Sigmoid colon (tissue), 7 donors: Measurements from ENCODE around the gene RPP40. TPM values are rescaled to one million over a fixed set of nuclear protein-coding genes. Genes with fewer than 3 reads are reported as not detected.
"Not testable (repeated sequence)": the region's sequence is repeated elsewhere in the genome, so short reads cannot be mapped to it uniquely, and the experiment has no call there.

Experiments
- DNase-seq: peaks from one replicate; pipeline ENCODE4 v3.0.0-alpha.2; 2019
- H3K27ac ChIP-seq, 4 donors: fragments of 200-600 bp; sonication (generic); one replicate each; pipeline ENCODE4 v1.5.1; 2016 to 2019; ENCODE audit warnings: mild to moderate bottlenecking in 1 of 4
- H3K27me3 ChIP-seq, 3 donors: fragments of 200-600 bp; sonication (generic); one replicate each; pipeline ENCODE4 v1.5.1; 2019; ENCODE audit warnings: mild to moderate bottlenecking in 1 of 3
- H3K36me3 ChIP-seq, 4 donors: fragments of 200-600 bp; sonication (generic); one replicate each; pipeline ENCODE4 v1.5.1; 2016 to 2019
- H3K4me1 ChIP-seq, 4 donors: fragments of 200-600 bp; sonication (generic); one replicate each; pipeline ENCODE4 v1.5.1; 2017 to 2019
- H3K4me3 ChIP-seq, 4 donors: fragments of 200-600 bp; sonication (generic); one replicate each; pipeline ENCODE4 v1.5.1; 2017 to 2019; ENCODE audit warnings: mild to moderate bottlenecking in 2 of 4, moderate library complexity in 1 of 4
- H3K9me3 ChIP-seq, 4 donors: fragments of 200-600 bp in 3 of 4; sonication (generic) in 3 of 4; one replicate each; pipeline versions ENCODE4 v1.5.1 to v1.6.1; 2013 to 2019
- CTCF ChIP-seq, 4 experiments: fragments of 450-650 bp in 3 of 4; fragments of 200-600 bp in 1 of 4; IDR thresholded peaks; one replicate each; pipeline ENCODE4 v1.5.1; 2016 to 2019; ENCODE audit warnings: antibody characterized with exemption in 4 of 4, mild to moderate bottlenecking in 3 of 4, moderate library complexity in 2 of 4
- EP300 ChIP-seq, 4 donors: sonication (generic); formaldehyde crosslinking; IDR thresholded peaks; one replicate each; pipeline ENCODE4 v1.6.1; 2017; ENCODE audit warnings: antibody characterized with exemption in 4 of 4
- POLR2A ChIP-seq, 2 donors: fragments of 450-650 bp; IDR thresholded peaks; one replicate each; pipeline ENCODE4 v1.6.1; 2016; ENCODE audit warnings: antibody characterized with exemption in 2 of 2, mild to moderate bottlenecking in 2 of 2, moderate library complexity in 2 of 2
- POLR2AphosphoS5 ChIP-seq, 4 donors: sonication (generic); formaldehyde crosslinking; IDR thresholded peaks; one replicate each; pipeline ENCODE4 v1.6.1; 2017; ENCODE audit warnings: antibody characterized with exemption in 4 of 4
- WGBS, 2 donors: extraction: QIAGEN DNeasy Blood & Tissue Kit; methylation state at CpG; one replicate each; pipeline ENCODE4 v1.1.7; 2013; 5-methylcytosine and 5-hydroxymethylcytosine counted together
- intact Hi-C: fragments of 100-400 bp; cut with DNase I; formaldehyde crosslinking; loops from one replicate; pipeline ENCODE4 v1.15.1; 2023
- polyA plus RNA-seq, 3 donors: library from polyadenylated mRNA; stranded (reverse); fragments of 200-250 nt; gene quantifications; one replicate each; pipeline ENCODE4 v1.2.3, GENCODE V29; 2013
- total RNA-seq, 4 donors: library from RNA; depleted of rRNA; stranded (reverse); fragments of >200 nt; gene quantifications; one replicate each; pipeline ENCODE4 v1.1.0, GENCODE V29; 2016
- donor health status: healthy with polysubstance abuse.
- donor health status: Bipolar disorder and iron deficiency.
- donor health status: healthy.

The RPP40 gene
- total and polyA plus RNA-seq, 7 donors, result 4.2 to 9.7 (median 6.5) TPM

DNA sequence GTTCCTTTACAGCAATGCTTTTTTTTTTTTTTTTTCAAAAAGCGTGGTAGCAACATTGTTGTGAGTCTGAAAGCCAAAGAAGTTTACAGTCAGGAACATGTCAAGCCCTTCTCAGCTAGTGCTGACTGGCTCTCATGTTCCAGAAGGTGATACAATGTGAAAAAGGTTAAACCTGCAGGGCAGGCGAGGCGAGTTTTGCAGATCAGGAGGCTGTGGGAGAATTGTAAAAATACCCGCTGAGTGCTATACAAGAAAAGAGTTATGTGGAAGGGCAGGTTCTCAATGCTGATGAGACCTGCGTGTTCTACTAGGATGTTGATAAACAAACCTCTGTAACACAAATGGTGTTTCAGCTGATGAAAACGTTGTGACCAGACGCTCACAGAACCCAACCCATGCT, 30.9 kb upstream of the RPP40 start:
- Histone ChIP-seq H3K4me1 (peaks cover 0 to 5% (median 2%) of the 10 kb centered on the region in 4 donors), H3K4me3 (no peak overlapping the region), H3K27ac (no peak overlapping the region), H3K9me3 (no peaks in the 10 kb centered on the region), H3K36me3 (no peaks in the 10 kb centered on the region), H3K27me3 (no peaks in the 10 kb centered on the region)
- TF ChIP-seq CTCF (IDR thresholded peaks at IDR 0.05), result no peak
- TF ChIP-seq EP300 (IDR thresholded peaks at IDR 0.05), result no peak
- TF ChIP-seq POLR2AphosphoS5 (IDR thresholded peaks at IDR 0.05), result no peak
- no peak for TF ChIP-seq POLR2A (IDR thresholded peaks at IDR 0.05)
- 37 to 70% methylated on average over 7 of the region's 7 CpGs for WGBS, 2 donors
- no peak for DNase-seq
- intact Hi-C loops, result no loop called here

- intact Hi-C loops, result no loop called here
- Histone ChIP-seq H3K4me3 (no peak overlapping the region), H3K4me1 (peaks cover 0 to 5% (median 2%) of the 10 kb centered on the region in 4 donors), H3K27ac (no peak overlapping the region), H3K36me3 (no peaks in the 10 kb centered on the region), H3K27me3 (no peaks in the 10 kb centered on the region), H3K9me3 (no peaks in the 10 kb centered on the region)
- WGBS, 2 donors, result 61 to 72% methylated on average over 7 of the region's 7 CpGs
- no peak for DNase-seq
- TF ChIP-seq POLR2A (IDR thresholded peaks at IDR 0.05) (no peak), POLR2AphosphoS5 (IDR thresholded peaks at IDR 0.05) (no peak), EP300 (IDR thresholded peaks at IDR 0.05) (no peak), CTCF (IDR thresholded peaks at IDR 0.05) (no peak)
These were observed 30.5 kb upstream of the RPP40 start for GRCh38 chr6:5034328-5034727.

DNA sequence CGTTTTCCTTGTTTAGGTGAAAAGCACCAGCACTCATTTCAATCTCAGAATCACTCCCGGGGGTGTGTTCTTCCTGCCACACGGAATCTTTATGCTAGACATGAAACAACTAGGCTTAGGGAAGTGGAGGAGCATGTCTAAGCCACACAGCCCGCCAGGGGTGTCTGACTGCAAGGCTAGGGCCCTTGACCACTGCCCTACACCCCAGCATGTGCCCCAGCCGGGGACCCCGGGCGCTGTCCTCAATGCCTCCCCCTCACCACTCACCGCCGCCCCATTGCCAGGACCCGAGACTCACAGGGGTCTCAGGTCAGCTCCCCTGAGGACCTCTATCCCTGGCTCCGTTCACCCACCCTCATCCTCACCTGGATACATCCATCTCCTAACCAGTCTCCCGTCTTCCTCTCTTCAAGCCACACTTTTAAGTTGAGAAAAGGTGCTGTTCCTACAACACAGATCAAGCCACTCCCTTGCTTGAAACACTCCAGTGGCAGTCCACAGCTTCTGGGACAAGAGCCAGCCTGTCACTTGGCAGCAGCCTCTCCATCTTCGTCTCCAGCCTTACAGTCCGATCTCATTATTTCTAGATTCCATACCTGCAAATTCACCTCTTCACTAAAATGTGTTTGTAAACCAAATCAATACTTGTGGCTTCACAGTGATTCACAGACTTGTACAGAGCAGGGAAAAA, 29.5 kb upstream of the RPP40 start:
- H3K27ac ChIP-seq, DNase-seq, intact Hi-C loops, H3K27me3 ChIP-seq, H3K9me3 ChIP-seq, H3K4me1 ChIP-seq, H3K36me3 ChIP-seq: not testable (repeated sequence)
- 62 to 76% methylated on average over 13 to 14 of the region's 14 CpGs for WGBS, 2 donors
- H3K4me3 ChIP-seq, result peak overlapping the region in 3 of 4 donors; percentile 17 to 29 (median 24)

GRCh38 chr6:5032706-5033105, 28.9 kb upstream of the RPP40 start:
- H3K27me3 ChIP-seq, H3K27ac ChIP-seq, H3K4me1 ChIP-seq, intact Hi-C loops, DNase-seq, H3K9me3 ChIP-seq, H3K36me3 ChIP-seq: not testable (repeated sequence)
- H3K4me3 ChIP-seq, result peak overlapping the region in 3 of 4 donors; percentile 17 to 29 (median 24)
- WGBS, 2 donors, result 17 to 56% methylated on average over 13 of the region's 13 CpGs

- WGBS, 2 donors, result 97 to 98% methylated on average over 6 of the region's 6 CpGs
These were observed 27.3 kb upstream of the RPP40 start for GRCh38 chr6:5031150-5031549.

More at GRCh38 chr6:5031150-5031549, 27.3 kb upstream of the RPP40 start:
- no peak overlapping the region for H3K27ac ChIP-seq
- no peaks in the 10 kb centered on the region for H3K9me3 ChIP-seq
- H3K4me1 ChIP-seq, result peaks cover 0 to 14% (median 8%) of the 10 kb centered on the region in 4 donors
- no peaks in the 10 kb centered on the region for H3K27me3 ChIP-seq
- no peak for TF ChIP-seq EP300 (IDR thresholded peaks at IDR 0.05)
- no peak for TF ChIP-seq POLR2AphosphoS5 (IDR thresholded peaks at IDR 0.05)
- TF ChIP-seq POLR2A (IDR thresholded peaks at IDR 0.05), result no peak
- no peak for TF ChIP-seq CTCF (IDR thresholded peaks at IDR 0.05)
- no peaks in the 10 kb centered on the region for H3K36me3 ChIP-seq
- intact Hi-C loops, result no loop called here
- no peak overlapping the region for H3K4me3 ChIP-seq
- no peak for DNase-seq
